Hepatic stellate cell (primary cell): ENCODE measurements around the gene ATXN2.

Experiments used
- DNase-seq: peaks from one replicate; pipeline ENCODE4 v3.0.0; 2011; ENCODE audit warnings: low spot score

ATXN2 gene

GRCh38 chr12:111436266-111436665 is 162.8 kb downstream of the ATXN2 start:
- no peak for DNase-seq

- no peak for DNase-seq
These were observed 163.4 kb downstream of the ATXN2 start for GRCh38 chr12:111435661-111436201.

- DNase-seq = no peak
These were observed 164.3 kb downstream of the ATXN2 start for GRCh38 chr12:111434680-111435338.

- no peak for DNase-seq
These were observed 165.1 kb downstream of the ATXN2 start for GRCh38 chr12:111434049-111434448.

GRCh38 chr12:111431772-111432171 is 167.3 kb downstream of the ATXN2 start:
- no peak for DNase-seq

- no peak for DNase-seq
These were observed 168.4 kb downstream of the ATXN2 start for GRCh38 chr12:111430433-111431353.

GRCh38 chr12:111429828-111430432 is 169.2 kb downstream of the ATXN2 start:
- no peak for DNase-seq

GRCh38 chr12:111428728-111429175 is 170.4 kb downstream of the ATXN2 start:
- no peak for DNase-seq

GRCh38 chr12:111428081-111428727 is 170.9 kb downstream of the ATXN2 start:
- no peak for DNase-seq

- no peak for DNase-seq
These were observed 171.6 kb downstream of the ATXN2 start for GRCh38 chr12:111427417-111428074.

- DNase-seq = no peak
These were observed 172.6 kb downstream of the ATXN2 start for GRCh38 chr12:111426344-111427185.

GRCh38 chr12:111425655-111426054 is 173.5 kb downstream of the ATXN2 start:
- no peak for DNase-seq

- no peak for DNase-seq
These were observed 174.3 kb downstream of the ATXN2 start for GRCh38 chr12:111424793-111425251.

- no peak for DNase-seq
These were observed 174.8 kb downstream of the ATXN2 start for GRCh38 chr12:111424189-111424792.

- DNase-seq = no peak
These were observed 178.6 kb downstream of the ATXN2 start for GRCh38 chr12:111420494-111420893.

- no peak for DNase-seq
These were observed 179.3 kb downstream of the ATXN2 start for GRCh38 chr12:111419784-111420183.

GRCh38 chr12:111418594-111418880 is 180.6 kb downstream of the ATXN2 start:
- no peak for DNase-seq

- no peak for DNase-seq
These were observed 181.1 kb downstream of the ATXN2 start for GRCh38 chr12:111417784-111418593.

GRCh38 chr12:111417290-111417689 is 181.8 kb downstream of the ATXN2 start:
- DNase-seq = no peak
